ENCODE data around the gene ERG. TPM values are rescaled to one million over a fixed set of nuclear protein-coding genes. Genes with fewer than 3 reads are reported as not detected.

The ERG gene
- total and polyA plus RNA-seq, 9 of the 15 experiments (the other 6 are each of a cell fraction or from before 2014, with no cell fraction given) = 0.06 TPM; not detected in 8

- TF ChIP-seq ZBTB40 (IDR thresholded peaks at IDR 0.05) = no peak
- TF ChIP-seq ZBTB40 (CRISPR knock-in tag; IDR thresholded peaks at IDR 0.05) = no peak
- no peak for TF ChIP-seq FOXM1 (IDR thresholded peaks at IDR 0.05; ENCODE audit: low read depth)
- TF ChIP-seq FOXM1 (CRISPR knock-in tag; IDR thresholded peaks at IDR 0.05; ENCODE audit: low read depth) = no peak
- TF ChIP-seq CCAR2 (IDR thresholded peaks at IDR 0.05; ENCODE audit: low read depth, low read length) = no peak
- TF ChIP-seq SREBF1 (IDR thresholded peaks at IDR 0.05; ENCODE audit: borderline replicate concordance, low read depth, low read length) = no peak
These were observed 8.5 kb upstream of the ERG start (continued) for GRCh38 chr21:38506661-38507281.
